Skeletal muscle tissue (tissue), 4 donors: ENCODE results near the gene CD300LF. TPM values are rescaled to one million over a fixed set of nuclear protein-coding genes. Genes with fewer than 3 reads are reported as not detected.

ENCODE experiments used
- H3K27ac ChIP-seq: one replicate; pipeline ENCODE4 v1.7.0; 2013; ENCODE audit warnings: mild to moderate bottlenecking, low read depth, low read length, inconsistent platforms
- H3K27me3 ChIP-seq, 3 donors: one replicate each; pipeline ENCODE4 v1.7.0; 2013; ENCODE audit warnings: low read length in 3 of 3; ENCODE audit not compliant: control insufficient read depth in 3 of 3, insufficient read depth in 3 of 3
- H3K36me3 ChIP-seq, 3 donors: one replicate each; pipeline ENCODE4 v1.7.0; 2013; ENCODE audit warnings: low read length in 3 of 3; ENCODE audit not compliant: control insufficient read depth in 3 of 3, insufficient read depth in 3 of 3
- H3K4me1 ChIP-seq, 3 donors: one replicate each; pipeline ENCODE4 v1.7.0; 2013; ENCODE audit warnings: low read length in 3 of 3, mild to moderate bottlenecking in 3 of 3; ENCODE audit not compliant: control insufficient read depth in 3 of 3, insufficient read depth in 3 of 3
- H3K4me3 ChIP-seq, 3 donors: one replicate each; pipeline ENCODE4 v1.7.0; 2013; ENCODE audit warnings: low read length in 3 of 3
- H3K9ac ChIP-seq, 3 donors: one replicate each; pipeline ENCODE4 v1.7.0; 2013; ENCODE audit warnings: low read length in 3 of 3, mild to moderate bottlenecking in 3 of 3, moderate library complexity in 2 of 3, low read depth in 1 of 3
- H3K9me3 ChIP-seq, 3 donors: one replicate each; pipeline ENCODE4 v1.7.0; 2013; ENCODE audit warnings: low read length in 3 of 3; ENCODE audit not compliant: control insufficient read depth in 3 of 3
- total RNA-seq: library from RNA; depleted of rRNA; stranded (reverse); fragments of >200 nt; gene quantifications from one replicate; pipeline ENCODE4 v1.2.3, GENCODE V29; 2014
- donor health status: Osteomylitis.

CD300LF gene
- total RNA-seq, 1 donor from 2014 or later: 0.52 TPM

GRCh38 chr17:74698069-74698468, 14.7 kb downstream of the CD300LF start:
- Histone ChIP-seq H3K27ac (no peak overlapping the region), H3K27me3 (peaks cover 9 to 21% (median 11%) of the 10 kb centered on the region in 3 donors), H3K36me3 (no peaks in the 10 kb centered on the region), H3K9me3 (no peaks in the 10 kb centered on the region), H3K9ac (no peak overlapping the region), H3K4me1 (no peaks in the 10 kb centered on the region), H3K4me3 (no peak overlapping the region)

GRCh38 chr17:74697515-74697914, 15.2 kb downstream of the CD300LF start:
- Histone ChIP-seq H3K4me3 (no peak overlapping the region), H3K27ac (no peak overlapping the region), H3K36me3 (no peaks in the 10 kb centered on the region), H3K27me3 (peaks cover 9 to 18% (median 11%) of the 10 kb centered on the region in 3 donors), H3K9me3 (no peaks in the 10 kb centered on the region), H3K9ac (no peak overlapping the region), H3K4me1 (no peaks in the 10 kb centered on the region)

DNA sequence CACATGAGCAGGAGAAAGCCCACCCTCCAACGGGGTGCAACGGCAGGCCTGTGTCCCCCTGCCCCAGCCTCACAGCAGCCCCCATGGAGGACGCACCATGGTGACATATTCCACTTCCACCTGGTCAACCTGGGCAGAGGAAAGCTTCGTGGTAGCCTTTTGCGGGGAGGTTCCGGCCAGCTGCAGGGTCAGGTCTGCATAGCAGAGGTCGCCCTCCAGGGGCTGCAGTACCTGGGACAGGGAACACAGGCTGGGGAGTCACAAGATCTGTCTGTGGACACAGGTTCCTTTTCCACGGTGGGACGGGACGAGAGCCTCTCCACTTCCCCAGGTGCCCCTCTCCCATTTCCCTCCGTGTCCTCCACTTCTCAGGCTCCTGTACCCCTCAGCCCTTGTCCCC, 17.1 kb downstream of the CD300LF start:
- no peaks in the 10 kb centered on the region for H3K4me1 ChIP-seq
- no peaks in the 10 kb centered on the region for H3K36me3 ChIP-seq
- peaks cover 9 to 21% (median 11%) of the 10 kb centered on the region in 3 donors for H3K27me3 ChIP-seq
- no peaks in the 10 kb centered on the region for H3K9me3 ChIP-seq
- H3K27ac ChIP-seq: no peak overlapping the region
- no peak overlapping the region for H3K9ac ChIP-seq
- H3K4me3 ChIP-seq: no peak overlapping the region

GRCh38 chr17:74694081-74694480, 18.6 kb downstream of the CD300LF start:
- no peaks in the 10 kb centered on the region for H3K36me3 ChIP-seq
- H3K9me3 ChIP-seq: no peaks in the 10 kb centered on the region
- no peak overlapping the region for H3K9ac ChIP-seq
- H3K27me3 ChIP-seq: peaks cover 9 to 18% (median 11%) of the 10 kb centered on the region in 3 donors
- H3K4me1 ChIP-seq: no peaks in the 10 kb centered on the region
- no peak overlapping the region for H3K4me3 ChIP-seq
- no peak overlapping the region for H3K27ac ChIP-seq

GRCh38 chr17:74691151-74691550, 21.6 kb downstream of the CD300LF start:
- Histone ChIP-seq H3K27ac (no peak overlapping the region), H3K27me3 (peaks cover 7 to 15% (median 9%) of the 10 kb centered on the region in 3 donors), H3K9ac (no peak overlapping the region), H3K4me3 (no peak overlapping the region), H3K9me3 (no peaks in the 10 kb centered on the region), H3K4me1 (no peaks in the 10 kb centered on the region), H3K36me3 (no peaks in the 10 kb centered on the region)

DNA sequence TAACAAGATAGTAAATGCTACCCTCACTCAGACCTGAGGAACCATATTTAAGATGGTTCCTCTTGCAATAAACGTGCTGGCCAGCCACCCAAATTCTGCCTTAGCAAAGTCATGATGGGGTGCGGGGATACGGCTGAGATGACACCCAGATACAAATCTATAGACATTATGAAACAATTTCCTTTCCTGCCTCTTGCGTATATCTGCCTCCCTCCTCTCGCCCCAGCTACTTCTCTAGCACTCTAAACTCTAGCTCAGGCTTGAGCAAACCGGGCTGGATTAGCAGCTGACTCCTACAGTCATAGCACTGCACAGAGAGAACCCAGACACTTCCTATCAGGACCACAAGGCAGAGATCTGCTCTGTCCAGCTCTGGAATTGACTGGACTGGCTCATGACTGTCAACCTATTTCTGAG, 22.3 kb downstream of the CD300LF start:
- peaks cover under 1 to 13% (median 9%) of the 10 kb centered on the region in 3 donors for H3K27me3 ChIP-seq
- H3K4me1 ChIP-seq: no peaks in the 10 kb centered on the region
- H3K4me3 ChIP-seq: no peak overlapping the region
- no peak overlapping the region for H3K27ac ChIP-seq
- no peak overlapping the region for H3K9ac ChIP-seq
- H3K9me3 ChIP-seq: no peaks in the 10 kb centered on the region
- no peaks in the 10 kb centered on the region for H3K36me3 ChIP-seq

GRCh38 chr17:74687886-74688285, 24.8 kb downstream of the CD300LF start:
- H3K27ac ChIP-seq: no peak overlapping the region

DNA sequence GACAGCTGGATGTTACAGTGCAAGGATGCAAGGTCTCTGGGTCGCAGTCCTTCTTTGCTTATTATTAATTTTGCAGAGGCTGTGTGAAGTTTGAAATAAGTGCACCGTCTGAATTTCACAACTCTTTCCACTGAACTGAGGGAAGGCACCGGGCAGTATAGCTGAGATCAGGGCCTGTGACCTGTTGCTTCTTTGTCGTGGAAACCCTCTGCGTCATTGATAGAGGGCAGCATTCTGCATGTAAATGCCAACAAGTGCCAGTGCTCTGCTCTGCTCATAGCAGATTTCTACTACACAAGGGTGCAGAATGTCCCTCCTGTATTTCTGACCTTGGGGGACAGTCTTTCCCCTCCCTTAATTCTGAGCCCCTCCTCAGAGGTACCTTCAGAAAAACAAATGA, 26.0 kb downstream of the CD300LF start:
- Histone ChIP-seq H3K4me1 (no peaks in the 10 kb centered on the region), H3K36me3 (no peaks in the 10 kb centered on the region), H3K27ac (no peak overlapping the region), H3K9me3 (no peaks in the 10 kb centered on the region), H3K27me3 (peaks cover under 1 to 18% (median 9%) of the 10 kb centered on the region in 3 donors), H3K4me3 (no peak overlapping the region), H3K9ac (no peak overlapping the region)

More at GRCh38 chr17:74687886-74688285, 24.8 kb downstream of the CD300LF start:
- Histone ChIP-seq H3K4me1 (no peaks in the 10 kb centered on the region), H3K36me3 (no peaks in the 10 kb centered on the region), H3K4me3 (no peak overlapping the region), H3K9ac (no peak overlapping the region), H3K9me3 (no peaks in the 10 kb centered on the region), H3K27me3 (peaks cover 0 to 12% (median 9%) of the 10 kb centered on the region in 3 donors)

- Histone ChIP-seq H3K4me3 (no peak overlapping the region), H3K36me3 (no peaks in the 10 kb centered on the region), H3K9me3 (no peaks in the 10 kb centered on the region), H3K4me1 (peaks cover 0 to 5% (median 2%) of the 10 kb centered on the region in 3 donors), H3K9ac (no peak overlapping the region), H3K27ac (no peak overlapping the region), H3K27me3 (peaks cover 10 to 28% (median 24%) of the 10 kb centered on the region in 3 donors)
Measured at GRCh38 chr17:74682471-74683190, 30.1 kb downstream of the CD300LF start.

GRCh38 chr17:74682028-74682427, 30.7 kb downstream of the CD300LF start:
- Histone ChIP-seq H3K36me3 (no peaks in the 10 kb centered on the region), H3K9ac (no peak overlapping the region), H3K27me3 (peaks cover 10 to 28% (median 24%) of the 10 kb centered on the region in 3 donors), H3K4me3 (no peak overlapping the region), H3K9me3 (no peaks in the 10 kb centered on the region), H3K4me1 (peaks cover 0 to 5% (median 2%) of the 10 kb centered on the region in 3 donors), H3K27ac (no peak overlapping the region)
